GM21529 (cell line): ENCODE measurements around the gene COPG1.
A peak's percentile ranks its signal among the peaks of the same experiment; 100 is the strongest.

Source experiments
- ATAC-seq: cut with Tn5 transposase; IDR thresholded peaks from one replicate; pipeline ENCODE4 v1.9.1; 2021; ENCODE audit not compliant: unreplicated experiment

COPG1 gene

DNA sequence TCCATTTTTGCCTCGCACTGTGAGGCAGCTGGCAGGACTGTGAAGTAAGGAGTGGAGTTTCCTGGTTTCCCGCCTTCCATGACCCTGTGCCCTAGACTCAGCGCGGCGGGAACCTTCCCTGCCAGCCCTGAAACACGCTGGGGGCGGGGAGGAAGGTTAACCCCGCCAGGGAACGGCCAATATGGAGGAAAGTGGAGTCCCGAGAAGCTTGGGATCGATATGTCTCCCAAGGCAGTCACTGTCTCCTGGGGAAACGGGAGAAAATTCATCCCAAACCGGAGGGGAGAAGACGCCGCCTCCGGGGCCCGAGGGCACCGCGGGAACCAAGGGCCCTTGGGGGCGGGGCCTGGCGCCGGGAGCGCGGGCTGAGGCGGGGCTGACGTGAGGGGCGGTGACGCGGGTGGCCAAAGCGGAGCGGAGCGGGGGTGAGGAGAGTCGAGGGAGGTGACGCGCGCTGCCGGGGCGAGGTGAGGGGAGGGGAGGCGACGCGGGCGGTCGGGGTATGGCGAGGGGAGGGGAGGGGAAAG is 29.1 kb downstream of the COPG1 start, which contains the start of gene HMCES:
Gene HMCES, plus strand, starts transcription at position 432 of the 527 bp plus-strand sequence. CDS start 863 bp downstream, outside the sequence.
- ATAC-seq, result peak; percentile 48

DNA sequence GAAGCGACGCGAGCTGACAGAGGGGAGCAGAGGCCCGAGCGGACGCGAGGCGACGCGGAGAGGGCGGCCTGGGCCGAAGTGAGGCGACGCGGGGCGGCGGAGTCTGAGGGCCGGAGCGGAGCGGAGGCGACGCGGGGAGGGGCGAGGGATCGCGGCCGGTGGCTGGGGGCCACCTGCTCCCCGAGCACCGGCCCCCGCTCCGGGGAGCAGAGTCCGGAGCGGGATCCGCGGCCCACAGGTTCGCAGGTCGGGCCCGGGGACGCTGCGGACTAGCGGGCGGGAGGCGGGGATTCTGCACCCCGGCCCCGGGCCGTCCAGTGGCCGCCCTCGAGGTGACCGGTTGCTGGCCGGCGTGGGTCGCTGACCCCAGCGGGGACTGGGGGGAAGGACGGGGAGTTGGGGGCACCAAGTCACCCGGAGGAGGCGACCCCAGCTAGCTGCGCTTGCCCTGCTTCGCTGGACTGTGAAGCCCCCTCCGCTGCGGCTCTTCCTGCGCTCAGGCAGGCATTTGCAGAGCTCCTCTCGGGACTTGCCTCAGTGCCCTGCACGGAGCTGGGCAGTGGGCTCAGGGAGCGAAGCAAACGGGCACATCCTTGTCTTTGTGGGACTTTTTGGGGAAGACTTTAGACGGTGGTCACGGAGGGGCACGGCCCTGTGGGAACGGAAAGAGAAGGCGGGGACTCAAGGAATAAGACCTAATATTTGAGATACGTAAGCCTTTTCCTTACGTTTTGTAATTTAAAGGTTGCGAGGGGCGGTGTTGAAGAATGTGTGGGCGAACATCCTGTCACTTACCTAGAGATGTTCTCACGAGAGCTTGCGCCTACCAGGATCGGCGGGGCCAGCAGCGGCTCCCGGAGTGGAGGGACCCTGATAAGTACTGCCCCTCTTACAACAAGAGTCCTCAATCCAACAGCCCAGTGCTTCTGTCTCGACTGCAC is 29.8 kb downstream of the COPG1 start:
- peak; percentile 1 for ATAC-seq

DNA sequence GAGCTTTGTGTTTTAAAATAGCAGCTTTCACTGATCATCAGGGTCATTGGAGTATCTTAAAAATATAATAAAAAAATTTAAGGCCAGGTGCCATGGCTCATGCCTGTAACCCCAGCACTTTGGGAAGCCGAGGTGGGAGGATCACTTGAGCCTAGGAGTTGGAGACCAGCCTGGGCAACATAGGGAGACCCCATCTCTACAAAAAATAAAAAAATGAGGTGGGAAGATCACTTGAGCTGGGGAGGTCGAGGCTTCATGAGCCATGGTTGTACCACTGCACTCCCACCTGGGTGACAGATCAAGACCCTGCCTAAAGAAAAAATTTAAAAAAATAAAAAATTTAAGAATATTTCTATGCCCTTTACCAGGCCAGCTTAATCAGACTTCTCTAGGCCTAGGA is 30.8 kb downstream of the COPG1 start:
- no peak for ATAC-seq

- no peak for ATAC-seq
These were observed 32.3 kb downstream of the COPG1 start for GRCh38 chr3:129281726-129282125.

DNA sequence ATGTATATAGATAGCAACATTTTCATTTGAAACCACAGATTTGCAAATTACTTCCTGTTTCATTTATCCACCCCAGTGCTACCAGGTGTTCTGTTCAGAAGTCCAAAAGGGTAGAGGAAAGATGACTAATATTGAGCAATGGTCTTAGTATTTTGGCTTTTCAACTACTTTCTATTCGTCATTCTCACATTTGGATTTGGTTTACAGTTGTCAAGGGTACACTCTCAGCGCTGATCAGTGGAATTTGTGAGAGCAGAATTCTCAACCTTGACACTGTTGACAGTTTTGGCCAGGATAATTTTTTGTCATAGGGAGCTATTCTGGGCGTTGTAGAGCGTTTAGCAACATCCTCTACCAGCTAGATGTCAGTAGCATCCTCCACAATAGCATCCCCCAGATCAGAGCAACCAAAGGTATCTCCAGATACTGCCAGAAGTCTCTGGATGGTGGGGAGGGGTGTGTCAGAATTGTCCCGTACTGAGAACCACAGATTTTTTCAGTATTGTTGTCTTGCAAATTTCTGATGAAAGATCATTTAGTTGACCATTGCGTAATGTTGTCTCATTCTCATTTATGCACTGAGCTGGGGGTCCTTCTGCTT is 33.4 kb downstream of the COPG1 start:
- ATAC-seq, result peak; percentile 67

DNA sequence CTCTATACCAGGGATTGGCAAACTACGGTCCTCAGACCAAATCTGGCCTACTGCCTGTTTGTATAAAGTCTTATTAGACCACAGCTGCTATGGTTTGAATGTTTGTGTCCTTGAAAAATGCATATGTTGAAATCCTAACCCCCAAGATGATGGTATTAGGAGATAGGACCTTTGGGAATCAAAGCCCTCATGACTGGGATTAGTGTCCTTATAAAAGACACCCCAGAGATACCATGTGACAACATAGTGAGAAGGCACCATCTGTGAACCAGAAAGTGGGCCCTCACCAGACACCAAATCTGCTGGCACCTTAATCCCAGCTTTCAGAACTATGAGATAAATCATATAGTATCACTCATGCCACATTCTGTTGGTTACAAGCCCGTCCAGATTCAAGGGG is 36.7 kb downstream of the COPG1 start:
- no peak for ATAC-seq

- no peak for ATAC-seq
These were observed 39.0 kb downstream of the COPG1 start for GRCh38 chr3:129288446-129288845.

- ATAC-seq, result no peak
These were observed 40.0 kb downstream of the COPG1 start for GRCh38 chr3:129289201-129289921.

DNA sequence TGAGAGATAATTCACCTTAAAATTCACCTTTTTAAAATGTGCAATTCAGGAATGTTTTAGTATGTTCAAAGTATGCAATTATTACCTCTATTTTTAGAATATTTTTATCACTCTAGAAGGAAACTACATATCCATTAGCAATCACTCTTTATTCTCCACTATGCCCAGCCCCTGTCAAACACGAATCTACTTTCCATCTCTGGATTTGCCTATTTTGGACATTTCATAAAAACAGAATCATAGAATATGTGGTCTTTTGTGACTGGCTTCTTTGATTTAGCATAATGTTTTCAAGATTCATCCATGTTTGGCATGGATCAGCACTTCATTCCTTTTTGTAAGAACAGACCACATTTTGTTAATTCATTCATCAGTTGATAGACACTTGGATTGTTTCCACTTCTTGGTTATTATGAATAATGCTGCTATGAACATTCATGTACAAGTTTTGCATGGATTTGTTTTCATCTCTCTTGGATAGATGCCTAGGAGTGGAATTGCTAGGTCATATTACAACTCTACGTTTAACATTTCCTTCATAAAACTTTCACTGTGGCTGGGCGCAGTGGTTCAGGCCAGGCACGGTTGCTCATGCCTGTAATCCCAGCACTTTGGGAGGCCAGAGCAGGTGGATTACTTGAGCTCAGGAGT is 42.0 kb downstream of the COPG1 start:
- ATAC-seq, result no peak

DNA sequence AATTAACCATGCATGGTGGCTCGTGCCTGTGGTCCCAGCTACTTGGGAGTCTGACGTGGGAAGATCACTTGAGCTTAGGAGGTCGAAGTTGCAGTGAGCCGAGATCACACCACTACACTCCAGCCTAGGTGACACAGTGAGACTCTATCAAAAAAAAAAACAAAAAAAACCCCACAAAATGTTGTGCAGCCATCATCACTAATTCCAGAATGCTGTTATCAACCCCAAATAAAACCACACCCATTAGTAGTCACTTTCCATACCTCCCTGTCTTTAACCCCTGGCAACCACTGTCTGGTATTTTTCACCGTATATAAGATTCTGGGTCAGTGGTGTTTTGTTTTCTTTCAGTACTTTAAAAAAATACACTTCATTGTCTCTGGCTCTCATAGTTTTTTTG is 45.9 kb downstream of the COPG1 start:
- ATAC-seq, result no peak

DNA sequence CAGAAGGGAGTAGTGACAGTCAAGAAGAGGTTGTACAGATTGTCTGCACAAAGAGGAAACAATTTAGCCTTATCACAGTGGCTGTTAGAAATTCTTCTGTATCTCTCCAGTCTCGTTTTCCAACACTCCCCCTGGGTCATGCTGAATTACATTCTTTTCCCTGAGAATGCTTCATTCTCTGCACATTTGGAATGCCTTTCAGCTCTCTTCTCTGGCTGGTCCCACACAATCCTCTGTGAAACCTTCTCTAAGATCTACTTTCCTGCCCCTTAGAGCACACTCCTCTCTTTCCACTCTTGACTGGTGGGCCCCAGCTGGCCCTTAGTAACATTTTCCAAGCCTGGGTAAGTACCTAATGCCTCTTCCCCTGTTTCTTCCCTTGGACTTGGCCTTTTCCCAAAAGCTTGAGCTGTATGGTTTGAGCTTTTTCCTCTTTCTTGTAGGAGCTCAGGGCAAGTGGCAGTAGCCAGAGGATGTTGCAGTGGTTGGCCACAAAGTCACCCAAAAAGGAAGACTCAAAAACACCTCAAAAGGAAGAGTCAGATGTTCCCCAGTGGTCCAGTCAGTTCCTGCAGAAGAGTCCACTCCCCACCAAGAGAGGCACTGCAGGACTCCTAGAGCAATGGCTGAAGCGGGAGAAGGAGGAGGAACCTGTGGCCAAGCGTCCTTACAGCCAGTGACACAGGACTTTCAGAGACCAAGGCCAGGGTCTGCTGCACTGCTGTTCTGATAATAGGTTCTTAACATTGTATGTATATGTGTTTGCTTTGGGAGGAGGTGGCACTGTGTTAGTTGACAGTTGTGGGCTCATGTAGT is 54.9 kb downstream of the COPG1 start:
- ATAC-seq, result no peak

- ATAC-seq, result no peak
These were observed 55.5 kb downstream of the COPG1 start for GRCh38 chr3:129304962-129305222.

GRCh38 chr3:129305592-129306091 is 56.2 kb downstream of the COPG1 start:
- peak; percentile 44 for ATAC-seq

DNA sequence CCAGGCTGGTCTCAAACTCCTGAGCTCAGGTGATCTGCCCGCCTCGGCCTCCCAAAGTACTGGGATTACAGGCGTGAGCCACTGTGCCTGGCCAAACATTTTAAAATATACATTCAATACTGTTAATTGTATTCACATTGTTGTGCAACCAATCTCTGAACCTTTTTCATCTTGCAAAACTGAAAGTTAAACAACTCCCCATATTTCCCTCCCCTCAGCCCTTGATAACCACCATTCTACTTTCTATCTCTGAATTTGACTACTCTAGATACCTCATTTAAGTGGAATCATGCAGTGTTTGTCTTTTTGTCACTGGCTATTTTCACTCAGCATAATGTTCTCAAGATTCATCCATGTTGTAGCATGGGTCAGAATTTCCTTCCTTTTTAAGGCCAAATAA is 59.2 kb downstream of the COPG1 start:
- no peak for ATAC-seq

- ATAC-seq, result peak; percentile 40
These were observed 61.0 kb downstream of the COPG1 start for GRCh38 chr3:129310111-129311011.

GRCh38 chr3:129311054-129311902 is 61.9 kb downstream of the COPG1 start:
- no peak for ATAC-seq

GRCh38 chr3:129312021-129312639 is 62.7 kb downstream of the COPG1 start:
- no peak for ATAC-seq
